GM19463 (cell line): ENCODE measurements around the gene MANBA.
A peak's percentile ranks its signal among the peaks of the same experiment; 100 is the strongest.

Experiments
- ATAC-seq: cut with Tn5 transposase; IDR thresholded peaks from one replicate; pipeline ENCODE4 v1.9.1; 2021; ENCODE audit warnings: mild to moderate bottlenecking, moderate library complexity; ENCODE audit not compliant: unreplicated experiment

The MANBA gene

DNA sequence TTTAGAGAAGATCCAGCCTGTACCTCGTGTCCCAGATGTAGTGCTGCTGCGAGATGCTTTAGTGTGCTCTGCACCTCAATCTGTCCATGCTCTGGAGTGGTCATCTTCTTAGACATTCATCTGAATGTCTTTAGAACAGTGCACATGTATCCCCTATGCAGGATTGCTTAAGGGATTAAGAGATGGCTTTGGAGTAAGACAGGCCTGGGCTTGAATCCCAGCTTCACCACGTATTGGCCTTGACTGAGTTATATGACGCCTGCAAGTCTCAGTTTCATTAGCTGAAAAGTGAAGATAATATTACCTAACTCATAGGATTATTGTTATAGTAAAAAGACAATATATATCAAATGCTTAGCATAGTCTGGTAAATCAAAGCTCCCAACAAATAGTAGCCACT lies 161.3 kb downstream of the MANBA start:
- ATAC-seq: no peak

DNA sequence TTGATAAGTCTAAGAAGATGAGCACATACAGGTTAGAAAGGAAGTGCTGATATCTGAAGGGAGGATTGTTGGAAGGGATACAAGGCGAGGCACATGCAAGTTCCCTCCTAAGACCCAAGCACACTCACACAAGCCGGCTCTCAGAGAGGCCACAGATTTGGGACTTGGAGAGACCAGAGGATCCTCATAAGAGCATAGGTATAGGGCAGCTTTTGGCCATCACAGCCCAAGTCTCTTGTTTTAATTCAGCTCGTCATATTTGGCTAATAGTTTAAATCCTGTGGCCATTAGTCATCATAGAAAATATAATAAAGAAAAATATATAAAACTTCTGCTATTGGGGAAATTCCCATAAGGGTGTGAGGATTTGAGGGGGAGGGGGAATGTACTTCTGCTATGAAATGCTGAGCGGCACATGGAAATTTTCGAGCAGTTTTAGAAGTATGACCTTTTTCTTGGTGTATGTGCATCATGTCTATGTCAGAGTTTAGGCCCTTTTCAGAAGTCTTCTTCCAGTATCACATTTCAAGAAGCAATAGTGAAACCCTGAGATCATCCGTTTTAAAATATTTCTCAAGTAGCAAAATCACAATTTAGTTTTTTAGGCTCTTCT lies 161.9 kb downstream of the MANBA start:
- ATAC-seq: no peak

DNA sequence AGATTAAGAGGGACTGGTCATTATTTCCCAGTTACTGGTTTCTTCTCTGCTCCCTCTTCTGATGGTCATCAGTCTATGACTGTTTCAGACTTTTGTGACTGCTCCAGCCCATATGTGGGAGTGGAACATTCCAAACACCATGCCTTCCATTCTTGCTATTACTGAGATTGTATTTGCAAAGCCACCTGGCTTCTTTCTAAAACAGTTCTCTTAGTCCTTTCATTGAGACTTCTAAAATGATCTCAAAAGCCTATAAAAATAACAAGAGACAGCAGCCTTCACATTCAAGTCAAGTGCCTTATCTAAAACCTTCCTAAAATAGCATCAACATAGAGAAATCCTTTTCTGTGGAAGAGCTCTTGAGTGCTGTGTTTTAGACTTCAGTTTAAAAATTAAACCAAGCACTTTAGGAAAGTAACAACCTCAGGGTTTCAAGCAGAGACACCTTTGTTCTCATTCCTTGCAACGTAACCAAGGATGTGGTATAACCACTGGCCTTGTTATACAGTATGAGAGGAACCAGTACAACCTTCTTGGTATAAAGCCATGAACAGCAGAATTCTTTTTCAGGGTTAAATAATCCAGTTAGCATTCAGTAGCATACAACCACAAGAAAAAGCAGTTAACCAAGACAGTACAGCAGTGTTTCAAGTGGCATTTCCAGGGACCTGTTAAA lies 162.5 kb downstream of the MANBA start:
- peak; percentile 75 for ATAC-seq

DNA sequence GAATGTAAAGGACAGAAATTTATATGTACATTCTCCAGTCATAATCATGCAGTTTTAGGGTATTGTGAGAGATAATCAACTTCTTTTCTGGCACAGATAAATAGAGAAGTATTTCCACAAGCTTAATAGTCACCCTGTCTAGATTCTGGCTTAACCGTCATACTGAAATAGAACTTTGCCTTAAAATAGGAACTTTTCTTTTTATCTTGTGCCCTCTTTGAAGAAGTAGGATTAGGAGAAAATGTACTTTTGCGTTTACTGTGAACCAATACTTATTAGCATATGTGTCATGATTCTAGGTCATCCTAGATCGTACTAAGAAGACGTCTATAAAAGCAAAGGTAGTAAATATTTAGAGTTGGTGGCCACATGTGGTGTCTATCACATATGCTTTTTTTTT lies 164.2 kb downstream of the MANBA start:
- no peak for ATAC-seq

DNA sequence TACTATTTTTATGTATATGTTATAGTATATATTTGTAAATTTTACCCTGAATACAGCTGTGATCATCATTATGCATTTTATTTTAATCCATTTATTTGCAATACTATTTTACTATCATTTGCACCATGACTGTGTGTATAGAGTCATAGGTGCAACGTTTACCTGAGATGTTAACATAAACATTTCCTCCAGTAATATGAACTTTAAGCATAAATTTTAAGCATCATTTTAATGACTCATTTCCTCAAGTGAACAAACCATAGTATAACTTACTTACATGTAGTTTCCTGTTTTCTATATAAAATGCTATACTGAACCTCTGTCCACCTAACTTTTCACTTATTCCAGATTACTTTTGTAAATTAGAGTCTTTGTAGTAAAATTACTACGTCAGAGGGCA lies 166.8 kb downstream of the MANBA start:
- ATAC-seq: no peak

DNA sequence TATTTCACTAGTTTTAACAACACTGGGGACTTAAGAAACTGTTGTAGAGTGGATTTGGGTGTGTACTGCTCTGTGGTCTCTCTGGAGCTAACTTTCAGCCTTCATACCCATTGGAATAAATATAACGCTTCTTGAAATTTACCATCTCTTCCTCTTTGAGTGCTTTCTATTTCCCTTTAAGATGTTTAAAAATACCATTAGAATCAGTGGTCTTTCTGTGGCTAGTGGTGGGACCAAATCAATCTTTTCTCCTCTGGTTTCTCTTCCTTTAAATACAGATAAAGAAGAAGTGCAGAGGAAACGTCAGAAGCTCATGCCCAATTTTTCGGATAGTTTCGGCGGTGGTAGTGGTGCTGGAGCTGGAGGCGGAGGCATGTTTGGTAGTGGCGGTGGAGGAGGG lies 167.6 kb downstream of the MANBA start:
- ATAC-seq: no peak

DNA sequence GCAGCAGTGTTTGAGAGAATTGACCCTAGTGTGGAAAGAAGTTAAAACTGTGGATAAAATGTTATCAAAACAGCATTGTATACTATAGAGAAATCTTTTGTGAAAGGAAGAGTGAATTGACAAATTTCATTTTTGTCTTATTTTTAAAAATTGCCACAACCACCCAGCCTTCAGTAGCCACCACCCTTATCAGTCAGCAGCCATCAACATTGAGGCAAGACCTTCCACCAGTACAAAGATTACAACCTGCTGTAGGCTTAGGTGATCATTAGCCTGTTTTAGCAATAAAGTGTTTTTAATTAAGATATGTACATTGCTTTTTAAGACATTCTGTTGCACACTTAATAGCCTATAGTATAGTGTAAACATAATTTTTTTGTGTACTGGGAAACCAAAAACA lies 168.5 kb downstream of the MANBA start:
- no peak for ATAC-seq

DNA sequence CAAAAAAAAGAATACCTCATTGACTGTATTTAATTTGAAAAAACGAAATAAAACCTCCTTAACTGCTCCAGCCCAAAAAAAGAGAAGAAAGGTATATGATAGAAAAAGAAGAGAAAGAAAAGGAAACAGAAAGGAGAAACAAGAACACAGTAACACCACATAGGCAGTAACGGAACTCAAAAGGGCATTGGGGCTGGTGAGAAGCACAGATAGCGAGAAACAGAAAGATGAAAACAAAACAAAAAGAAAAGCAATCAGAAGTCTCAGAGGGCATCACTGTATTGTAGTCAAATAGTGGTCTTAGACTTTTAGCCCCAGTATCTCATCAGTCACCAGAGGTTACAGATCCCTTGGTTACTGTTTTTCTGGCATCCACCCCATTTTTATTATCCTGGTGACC lies 171.0 kb downstream of the MANBA start:
- no peak for ATAC-seq

DNA sequence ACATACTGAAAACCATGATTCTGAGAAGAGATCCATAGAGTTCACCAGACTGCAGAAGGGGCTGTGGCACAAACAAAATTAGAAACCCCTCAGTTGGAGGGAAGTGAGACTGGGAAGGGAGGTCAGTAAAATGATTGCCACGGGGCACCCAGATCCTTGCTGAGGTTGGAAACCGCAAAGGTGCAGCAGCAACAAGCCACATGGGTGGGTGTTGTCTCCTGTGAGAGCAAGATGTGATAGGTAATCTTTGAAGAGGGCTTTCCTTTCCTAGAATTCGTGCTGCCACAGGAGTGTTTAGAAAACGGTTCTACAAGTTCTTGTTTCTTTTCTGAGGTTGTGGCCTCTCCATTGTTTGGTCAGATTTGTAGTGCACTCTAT lies 174.1 kb downstream of the MANBA start:
- no peak for ATAC-seq

DNA sequence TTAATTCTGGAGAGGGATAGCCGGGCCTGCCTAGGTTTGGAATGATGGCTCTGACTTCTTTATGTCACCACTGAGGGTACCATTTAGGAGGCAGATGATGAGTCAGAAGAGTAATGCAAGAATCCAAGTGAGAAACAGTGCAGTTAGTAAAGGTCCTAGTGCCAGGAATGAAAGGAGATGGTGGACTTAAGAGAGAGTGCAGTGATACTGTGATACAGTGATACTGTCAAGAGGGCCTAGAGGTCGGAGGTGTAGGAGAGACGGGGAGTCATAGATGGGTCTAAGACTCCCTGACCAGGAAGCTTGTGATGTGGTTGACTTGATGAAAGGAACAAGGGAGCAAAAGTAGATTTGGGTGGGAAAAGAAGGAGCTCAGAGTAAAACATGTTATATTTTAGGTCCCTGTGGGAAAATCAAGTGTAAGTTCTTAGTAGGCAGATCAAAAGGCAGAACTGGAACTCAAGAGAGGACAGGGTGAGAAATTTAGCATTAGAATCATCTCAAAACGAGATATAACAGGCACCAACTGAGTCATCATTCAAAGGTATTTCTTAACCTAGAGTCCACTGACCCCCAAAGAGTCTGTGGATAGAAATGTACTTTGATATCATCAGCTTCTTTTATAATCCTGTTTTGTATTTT lies 174.6 kb downstream of the MANBA start:
- peak; percentile 41 for ATAC-seq

DNA sequence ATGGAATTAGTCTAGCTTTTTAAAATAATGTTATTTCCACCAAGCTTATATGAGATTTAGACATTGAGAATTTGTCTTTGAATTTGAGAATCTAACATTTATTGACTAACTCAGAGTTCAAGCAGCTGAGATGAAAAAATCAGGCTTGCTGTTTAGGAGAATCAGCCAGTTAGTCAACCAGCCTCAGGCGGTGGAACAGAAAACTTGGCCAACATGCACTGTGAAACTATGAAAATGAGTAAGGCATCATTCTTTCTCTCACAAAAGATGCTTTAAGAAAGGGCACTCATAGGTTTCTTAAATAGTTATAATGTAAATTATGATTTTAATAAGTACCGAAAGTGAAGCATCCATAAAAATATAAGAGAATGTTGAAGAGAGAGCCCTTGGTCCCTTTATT lies 175.4 kb downstream of the MANBA start:
- ATAC-seq: peak; percentile 38

DNA sequence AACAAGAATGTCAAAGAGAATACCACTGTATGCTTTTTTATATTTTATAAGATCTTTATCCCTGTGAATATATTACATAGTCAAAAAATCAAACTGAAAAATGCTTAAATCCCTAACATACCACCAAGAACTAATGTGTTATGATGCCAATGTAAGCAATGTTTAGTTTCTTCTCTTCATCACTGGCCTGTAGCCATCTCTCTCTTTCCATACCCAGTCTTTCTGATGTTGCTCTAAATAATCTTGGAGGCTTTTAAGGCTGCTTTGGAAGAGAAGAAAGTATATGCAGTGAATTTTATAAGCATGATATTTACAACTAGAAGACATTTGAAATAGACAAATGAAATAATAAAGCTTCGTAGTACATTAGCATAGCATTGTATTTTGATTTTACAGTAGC lies 176.7 kb downstream of the MANBA start:
- ATAC-seq: no peak
